ENCODE measurements around the gene DNAH11.
A peak's percentile ranks its signal among the peaks of the same experiment; 100 is the strongest.

The DNAH11 gene, protein sequence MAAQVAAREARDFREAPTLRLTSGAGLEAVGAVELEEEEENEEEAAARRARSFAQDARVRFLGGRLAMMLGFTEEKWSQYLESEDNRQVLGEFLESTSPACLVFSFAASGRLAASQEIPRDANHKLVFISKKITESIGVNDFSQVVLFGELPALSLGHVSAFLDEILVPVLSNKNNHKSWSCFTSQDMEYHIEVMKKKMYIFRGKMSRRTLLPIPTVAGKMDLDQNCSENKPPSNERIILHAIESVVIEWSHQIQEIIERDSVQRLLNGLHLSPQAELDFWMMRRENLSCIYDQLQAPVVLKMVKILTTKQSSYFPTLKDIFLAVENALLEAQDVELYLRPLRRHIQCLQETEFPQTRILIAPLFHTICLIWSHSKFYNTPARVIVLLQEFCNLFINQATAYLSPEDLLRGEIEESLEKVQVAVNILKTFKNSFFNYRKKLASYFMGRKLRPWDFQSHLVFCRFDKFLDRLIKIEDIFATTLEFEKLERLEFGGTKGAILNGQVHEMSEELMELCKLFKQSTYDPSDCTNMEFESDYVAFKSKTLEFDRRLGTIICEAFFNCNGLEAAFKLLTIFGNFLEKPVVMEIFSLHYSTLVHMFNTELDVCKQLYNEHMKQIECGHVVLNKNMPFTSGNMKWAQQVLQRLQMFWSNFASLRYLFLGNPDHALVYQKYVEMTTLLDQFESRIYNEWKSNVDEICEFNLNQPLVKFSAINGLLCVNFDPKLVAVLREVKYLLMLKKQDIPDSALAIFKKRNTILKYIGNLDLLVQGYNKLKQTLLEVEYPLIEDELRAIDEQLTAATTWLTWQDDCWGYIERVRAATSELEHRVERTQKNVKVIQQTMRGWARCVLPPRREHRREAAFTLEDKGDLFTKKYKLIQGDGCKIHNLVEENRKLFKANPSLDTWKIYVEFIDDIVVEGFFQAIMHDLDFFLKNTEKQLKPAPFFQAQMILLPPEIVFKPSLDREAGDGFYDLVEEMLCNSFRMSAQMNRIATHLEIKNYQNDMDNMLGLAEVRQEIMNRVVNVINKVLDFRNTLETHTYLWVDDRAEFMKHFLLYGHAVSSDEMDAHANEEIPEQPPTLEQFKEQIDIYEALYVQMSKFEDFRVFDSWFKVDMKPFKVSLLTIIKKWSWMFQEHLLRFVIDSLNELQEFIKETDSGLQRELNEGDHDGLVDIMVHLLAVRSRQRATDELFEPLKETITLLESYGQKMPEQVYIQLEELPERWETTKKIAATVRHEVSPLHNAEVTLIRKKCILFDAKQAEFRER (N-terminal part only)

GRCh38 chr7:21542891-21543527, at the start of gene DNAH11:
TSS of gene DNAH11 (plus strand) at chr7:21543039. CDS start at chr7:21543246, 207 bp downstream.
- peak; percentile 39 for DNase-seq (ENCODE audit: low read depth)
- TF ChIP-seq CTCF (IDR thresholded peaks at IDR 0.05; ENCODE audit: low read length, missing control alignments): no peak
- H3K4me3 ChIP-seq (replicated peaks; ENCODE audit: low read depth, low read length): peak within 1 kb of the TSS; percentile 58

- no peak for TF ChIP-seq CTCF (IDR thresholded peaks at IDR 0.05; ENCODE audit: low read length, missing control alignments)
- no peak for DNase-seq (ENCODE audit: low read depth)
- H3K4me3 ChIP-seq (replicated peaks; ENCODE audit: low read depth, low read length): no peak overlapping the region
Measured at GRCh38 chr7:21495731-21496130, 47.1 kb upstream of the DNAH11 start.

DNA sequence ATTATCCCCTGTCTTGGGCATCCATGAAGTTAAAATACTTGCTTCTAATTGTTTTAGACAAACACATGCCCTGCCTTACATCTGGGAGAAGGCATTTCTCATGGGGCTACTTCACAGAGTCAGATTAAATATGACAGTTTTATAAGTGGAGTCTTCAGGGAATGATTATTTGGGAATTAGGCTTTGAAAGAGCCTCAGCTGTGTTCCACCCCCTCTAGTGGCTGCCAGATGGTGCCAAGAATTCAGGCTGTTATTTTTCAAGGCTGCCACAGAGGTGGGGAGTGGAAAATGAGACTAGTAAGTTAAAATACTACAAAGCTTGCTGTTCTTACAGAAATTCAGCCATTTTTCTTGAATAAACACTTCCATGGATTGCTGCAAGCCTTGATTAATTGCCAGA, 45.8 kb upstream of the DNAH11 start:
- DNase-seq (ENCODE audit: low read depth): peak; percentile 34
- H3K4me3 ChIP-seq (replicated peaks; ENCODE audit: low read depth, low read length): no peak overlapping the region
- peak; percentile 54 for TF ChIP-seq CTCF (IDR thresholded peaks at IDR 0.05; ENCODE audit: low read length, missing control alignments)

GRCh38 chr7:21500117-21500832, 42.6 kb upstream of the DNAH11 start:
- DNase-seq (ENCODE audit: low read depth): peak; percentile 0
- no peak overlapping the region for H3K4me3 ChIP-seq (replicated peaks; ENCODE audit: low read depth, low read length)
- TF ChIP-seq CTCF (IDR thresholded peaks at IDR 0.05; ENCODE audit: low read length, missing control alignments): no peak

- TF ChIP-seq CTCF (IDR thresholded peaks at IDR 0.05; ENCODE audit: low read length, missing control alignments): no peak
- no peak for DNase-seq (ENCODE audit: low read depth)
- no peak overlapping the region for H3K4me3 ChIP-seq (replicated peaks; ENCODE audit: low read depth, low read length)
Measured at GRCh38 chr7:21504021-21504420, 38.8 kb upstream of the DNAH11 start.
